K562 (cell line): Measurements from ENCODE around the gene VEZF1. TPM values are rescaled to one million over a fixed set of nuclear protein-coding genes. Genes with fewer than 3 reads are reported as not detected.

Source experiments
- ATAC-seq: fragments of 200-7000 bp; cut with Tn5 transposase; 3 replicates; pipeline ENCODE4 v1.9.1; 2020; ENCODE audit warnings: moderate library complexity
- BruUV-seq: library from RNA; stranded (reverse); fragments of 400-500 nt; replicated peaks from 2 replicates; lab custom pipeline; 2021; lab: Mats Ljungman, UMichigan
- CTCF ChIA-PET: fragments of 300-600 bp; formaldehyde crosslinking; extraction: SDS; loops from one replicate; lab custom pipeline; 2021; ENCODE audit warnings: low intra/inter-chr PET ratio; lab: Yijun Ruan, JAX
- POLR2A ChIA-PET: fragments of 300-600, 350-650 bp; sonication (Branson Sonifier 250); formaldehyde crosslinking; extraction: SDS; loops from one replicate; lab custom pipeline; 2021; ENCODE audit warnings: antibody characterized with exemption, inconsistent platforms; lab: Yijun Ruan, JAX
- DNase-seq, 4 experiments: peaks; one replicate each; pipeline versions ENCODE4 v3.0.0 to v3.0.0-alpha.2; 2011 to 2018; ENCODE audit warnings: low spot score in 3 of 4, mixed read lengths in 3 of 4; ENCODE audit errors: extremely low read depth in 1 of 4
- FAIRE-seq: peaks from 2 replicates; lab custom pipeline; 2011; peaks lifted over from hg19 to GRCh38; lab: Jason Lieb, UNC
- H2AFZ ChIP-seq: 2 replicates; pipeline ENCODE4 v1.6.0; 2011; ENCODE audit warnings: low read depth, low read length, control low read depth, inconsistent platforms
- H3K27ac ChIP-seq: fragments of 200-600 bp; 3 replicates; pipeline ENCODE4 v1.8.0; 2011; ENCODE audit warnings: low read depth, mild to moderate bottlenecking, control low read depth, inconsistent platforms, low read length, moderate library complexity, mixed read lengths; ENCODE audit errors: extremely low read depth
- H3K27me3 ChIP-seq, 2 experiments: fragments of 300-600 bp in 1 of 2; 2 replicates in 1 of 2; 3 replicates in 1 of 2; pipeline versions ENCODE4 v1.6.0 to v1.8.0; 2011; ENCODE audit warnings: inconsistent platforms in 2 of 2, low read length in 2 of 2, mild to moderate bottlenecking in 1 of 2, mixed read lengths in 1 of 2, moderate library complexity in 1 of 2; ENCODE audit not compliant: control insufficient read depth in 2 of 2, insufficient read depth in 2 of 2
- H3K36me3 ChIP-seq: fragments of 300-600 bp; 3 replicates; pipeline ENCODE4 v1.8.0; 2011; ENCODE audit warnings: mild to moderate bottlenecking, low read length, inconsistent platforms; ENCODE audit not compliant: control insufficient read depth, insufficient read depth
- H3K4me1 ChIP-seq, 2 experiments: fragments of 200-600 bp in 1 of 2; replicated peaks in 1 of 2; 2 replicates in 1 of 2; 3 replicates in 1 of 2; pipeline versions ENCODE4 v1.5.1 to v1.8.0; 2011; ENCODE audit warnings: inconsistent platforms in 2 of 2, low read length in 2 of 2, mild to moderate bottlenecking in 1 of 2, mixed read lengths in 1 of 2, moderate library complexity in 1 of 2; ENCODE audit not compliant: control insufficient read depth in 2 of 2, insufficient read depth in 2 of 2
- H3K4me2 ChIP-seq: 2 replicates; pipeline ENCODE4 v1.6.1; 2011; ENCODE audit warnings: low read length, control low read depth, inconsistent platforms, mixed read lengths; ENCODE audit not compliant: insufficient read depth
- H3K4me3 ChIP-seq: fragments of 200-600 bp; sonication (generic), shearing (Covaris generic); 2 replicates; pipeline ENCODE4 v1.5.1; 2016; ENCODE audit warnings: control low read depth, inconsistent platforms
- H3K79me2 ChIP-seq: fragments of 200-600 bp; 3 replicates; pipeline ENCODE4 v1.8.0; 2011; ENCODE audit warnings: low read length, inconsistent platforms; ENCODE audit not compliant: control insufficient read depth, insufficient read depth
- H3K9ac ChIP-seq, 2 experiments: 2 replicates each; pipeline versions ENCODE4 v1.6.0 to v1.6.1; 2011; ENCODE audit warnings: low read depth in 2 of 2, low read length in 2 of 2, control low read depth in 1 of 2, inconsistent platforms in 1 of 2, mild to moderate bottlenecking in 1 of 2, mixed read lengths in 1 of 2; ENCODE audit not compliant: insufficient read depth in 1 of 2
- H3K9me1 ChIP-seq: one replicate; pipeline ENCODE4 v1.6.0; 2011; ENCODE audit warnings: inconsistent platforms, mild to moderate bottlenecking, low read length, moderate library complexity; ENCODE audit not compliant: control insufficient read depth, insufficient read depth
- H3K9me3 ChIP-seq: replicated peaks from 2 replicates; pipeline ENCODE4 v1.5.1; 2011; ENCODE audit warnings: low read depth, low read length, inconsistent platforms; ENCODE audit not compliant: control insufficient read depth, insufficient read depth
- H4K20me1 ChIP-seq: replicated peaks from 2 replicates; pipeline ENCODE4 v1.6.1; 2011; ENCODE audit warnings: low read length, inconsistent platforms, mixed read lengths; ENCODE audit not compliant: control insufficient read depth, insufficient read depth
- ARID1B ChIP-seq: fragments of 450-650 bp; IDR thresholded peaks from 2 replicates; pipeline ENCODE4 v1.6.1; 2016; ENCODE audit warnings: antibody characterized with exemption, mild to moderate bottlenecking, inconsistent platforms
- CBFA2T3 ChIP-seq: fragments of 450-650 bp; IDR thresholded peaks from 2 replicates; pipeline ENCODE4 v1.6.1; 2017
- E4F1 ChIP-seq: fragments of 250-450 bp; sonication (Bioruptor Pico); IDR thresholded peaks from 2 replicates; pipeline ENCODE4 v1.5.0; 2021; ENCODE audit warnings: mild to moderate bottlenecking, borderline replicate concordance
- GABPA ChIP-seq: fragments of 200-800 bp; sonication (Bioruptor generic); conservative IDR thresholded peaks from 2 replicates; pipeline ENCODE4 v1.6.1; 2016; ENCODE audit warnings: low read depth, missing genetic modification characterization, missing compliant biosample characterization
- MCM3 ChIP-seq: fragments of 450-650 bp; IDR thresholded peaks from 2 replicates; pipeline ENCODE4 v1.6.1; 2016
- PCBP2 ChIP-seq: fragments of 200-400 bp; formaldehyde crosslinking; IDR thresholded peaks from 2 replicates; pipeline ENCODE4 v1.6.1; 2018; ENCODE audit warnings: low read length, low read depth, mild to moderate bottlenecking, moderate library complexity; ENCODE audit not compliant: poor library complexity, severe bottlenecking
- SREBF2 ChIP-seq: sonication (generic); formaldehyde crosslinking; IDR thresholded peaks from 2 replicates; pipeline ENCODE4 v1.4.0; 2020; ENCODE audit warnings: mild to moderate bottlenecking, missing genetic modification reagents
- THRB ChIP-seq: fragments of 450-650 bp; formaldehyde crosslinking; conservative IDR thresholded peaks from 2 replicates; pipeline ENCODE4 v1.4.0; 2022; ENCODE audit warnings: mild to moderate bottlenecking, missing genetic modification characterization
- TSHZ1 ChIP-seq: fragments of 250-450 bp; sonication (Bioruptor Pico); IDR thresholded peaks from 2 replicates; pipeline ENCODE4 v1.4.0; 2020; ENCODE audit warnings: mild to moderate bottlenecking, moderate library complexity
- ZC3H11A ChIP-seq: IDR thresholded peaks from 2 replicates; pipeline ENCODE4 v1.6.1; 2012; ENCODE audit warnings: low read depth, low read length, improper control_type of control experiment
- ZKSCAN3 ChIP-seq: fragments of 250-450 bp; sonication (Bioruptor Pico); IDR thresholded peaks from 2 replicates; pipeline ENCODE4 v1.4.0; 2020
- ZNF197 ChIP-seq: fragments of 200-800 bp; sonication (Bioruptor generic); IDR thresholded peaks from 2 replicates; pipeline ENCODE4 v1.6.1; 2016; ENCODE audit warnings: low read depth, missing genetic modification characterization, missing compliant biosample characterization
- ZNF274 ChIP-seq: IDR thresholded peaks from 2 replicates; pipeline ENCODE4 v1.6.1; 2011; ENCODE audit warnings: low read depth, mild to moderate bottlenecking, low read length, moderate library complexity, borderline replicate concordance
- WGBS: fragments of 100-300 bp; shearing (Covaris generic); methylation state at CpG from one replicate; pipeline ENCODE4 v1.1.6; 2016; ENCODE audit warnings: low coverage, mixed read lengths; ENCODE audit not compliant: insufficient coverage; ENCODE audit errors: missing lambda C conversion rate; 5-methylcytosine and 5-hydroxymethylcytosine counted together
- in situ Hi-C: fragments of 300-500 bp; cut with MboI; formaldehyde crosslinking; loops from 4 replicates; pipeline ENCODE4 v1.15.0; 2018; ENCODE audit warnings: inconsistent platforms, mixed read lengths
- intact Hi-C: fragments of 100-400 bp; cut with micrococcal nuclease; formaldehyde crosslinking; loops from 2 replicates; pipeline ENCODE4 v1.14.2; 2022
- polyA plus RNA-seq, 8 experiments: library from polyadenylated mRNA; depleted of rRNA in 4 of 8; stranded (reverse) in 5 of 8; unstranded in 3 of 8; fragments of >200 nt; fragmentation: Nextera tagmentation in 2 of 8; fragmentation: Illumina TruSeq in 1 of 8; extraction: Ambion mirVana in 2 of 8; extraction: Trizol in 1 of 8; gene quantifications; 2 replicates each; pipeline versions ENCODE4 v1.2.1 to v1.2.3, GENCODE V29; 2011 to 2014; ENCODE audit warnings: inconsistent platforms in 1 of 8, missing spikeins in 1 of 8
- total RNA-seq, 7 experiments: library from RNA; depleted of rRNA in 6 of 7; stranded (reverse); fragments of >200 nt in 6 of 7; fragmentation: Illumina TruSeq in 2 of 7; extraction: Trizol in 2 of 7; gene quantifications; 2 replicates each; pipeline versions ENCODE4 v1.2.1 to v1.2.3, GENCODE V29; 2011 to 2021; ENCODE audit warnings: low replicate concordance in 1 of 7

The VEZF1 gene
- total and polyA plus RNA-seq, 9 of the 15 experiments (the other 6 are each of a cell fraction or from before 2014, with no cell fraction given) = 9.5 to 33.4 (median 22.1) TPM

GRCh38 chr17:57949649-57950048 lies 38.4 kb downstream of the VEZF1 start:
- POLR2A ChIA-PET = interaction anchor here (0.7 to 2.6 kb wide), 3 partner anchors 9 to 15 kb away, joined by 3 to 16 read pairs (median 6); no protein-coding TSS in a partner anchor
- no peak for TF ChIP-seq ZNF197 (CRISPR knock-in tag)
- no peak for TF ChIP-seq ZKSCAN3
- no peak for TF ChIP-seq TSHZ1 (CRISPR knock-in tag)
- TF ChIP-seq GABPA (tag) = no peak
- no peak for TF ChIP-seq SREBF2 (CRISPR knock-in tag)
- no peak for TF ChIP-seq CBFA2T3
- TF ChIP-seq ZC3H11A = no peak
- TF ChIP-seq MCM3 = no peak
- no peak for TF ChIP-seq E4F1 (CRISPR knock-in tag)
- TF ChIP-seq PCBP2 = no peak
- no peak for TF ChIP-seq ZNF274
- TF ChIP-seq ARID1B = no peak
- TF ChIP-seq THRB (CRISPR knock-in tag) = no peak

More at GRCh38 chr17:57949649-57950048, 38.4 kb downstream of the VEZF1 start:
- ATAC-seq (no peak), DNase-seq (no peak), FAIRE-seq (no peak)
- Histone ChIP-seq H3K27ac (no peak overlapping the region), H3K36me3 (no peaks in the 10 kb centered on the region), H3K9me1 (no peaks in the 10 kb centered on the region), H3K4me3 (no peak overlapping the region), H3K4me1 (peaks cover 16 to 35% of the 10 kb centered on the region in 2 experiments; a peak in 4 of 5 replicates), H3K27me3 (no peaks in the 10 kb centered on the region), H3K4me2 (no peak overlapping the region), H3K9ac (no peak overlapping the region), H4K20me1 (no peaks in the 10 kb centered on the region), H3K79me2 (no peaks in the 10 kb centered on the region), H2AFZ (no peak overlapping the region), H3K9me3 (no peaks in the 10 kb centered on the region)
- WGBS = 96% methylated on average over 4 of the region's 5 CpGs
- intact Hi-C loops = loop anchor here (2.0 kb wide), 2 partner anchors 39 to 45 kb away; partner anchors contain the start of gene VEZF1
- CTCF ChIA-PET = no interaction called here
- no TSS peak for BruUV-seq
- in situ Hi-C loops = no loop called here
